Mammary epithelial cell (primary cell): ENCODE measurements around the gene CTIF.

ENCODE experiments used
- CTCF ChIP-seq, 2 donors: IDR thresholded peaks in 1 of 2; conservative IDR thresholded peaks in 1 of 2; 2 replicates each; pipeline ENCODE4 v1.5.1; 2011 to 2012; ENCODE audit warnings: inconsistent platforms in 2 of 2, low read length in 2 of 2, mild to moderate bottlenecking in 2 of 2, control low read depth in 1 of 2, low read depth in 1 of 2; ENCODE audit not compliant: insufficient read depth in 1 of 2; ENCODE audit errors: extremely low read depth in 1 of 2
- EZH2 ChIP-seq: IDR thresholded peaks from 2 replicates; pipeline ENCODE4 v1.6.1; 2012; ENCODE audit warnings: low read length, inconsistent platforms, borderline replicate concordance

- TF ChIP-seq CTCF (conservative IDR thresholded peaks at IDR 0.05 in 1 of 2, IDR thresholded peaks at IDR 0.05 in 1 of 2; ENCODE audit: extremely low read depth in 1 of 2, insufficient read depth in 1 of 2, low read depth in 1 of 2, low read length in 2 of 2) (no peak), EZH2 (no peak)
These were observed 10.0 kb upstream of the CTIF start for GRCh38 chr18:48528861-48529260.
